Fibroblast of lung (primary cell): Measurements from ENCODE around the gene CNOT2. TPM values are rescaled to one million over a fixed set of nuclear protein-coding genes. Genes with fewer than 3 reads are reported as not detected.

Source experiments
- DNase-seq, 2 donors: peaks; one replicate each; pipeline versions ENCODE4 v3.0.0 to v3.0.0-alpha.2; 2010; ENCODE audit warnings: low read depth in 2 of 2
- H2AFZ ChIP-seq: 2 replicates; pipeline ENCODE4 v1.5.1; 2012; ENCODE audit warnings: low read length, control low read depth, inconsistent platforms
- H3K27ac ChIP-seq: 2 replicates; pipeline ENCODE4 v1.5.1; 2011; ENCODE audit warnings: low read length, control low read depth; ENCODE audit not compliant: insufficient read depth
- H3K27me3 ChIP-seq: 2 replicates; pipeline ENCODE4 v1.5.1; 2011; ENCODE audit warnings: mild to moderate bottlenecking, low read length; ENCODE audit not compliant: control insufficient read depth, insufficient read depth
- H3K36me3 ChIP-seq: 2 replicates; pipeline ENCODE4 v1.5.1; 2011; ENCODE audit warnings: low read length; ENCODE audit not compliant: control insufficient read depth, insufficient read depth
- H3K4me1 ChIP-seq: 2 replicates; pipeline ENCODE4 v1.5.1; 2011; ENCODE audit warnings: low read length; ENCODE audit not compliant: control insufficient read depth, insufficient read depth; ENCODE audit errors: extremely low read depth
- H3K4me2 ChIP-seq: 2 replicates; pipeline ENCODE4 v1.5.1; 2011; ENCODE audit warnings: low read length, control low read depth; ENCODE audit not compliant: insufficient read depth; ENCODE audit errors: extremely low read depth
- H3K4me3 ChIP-seq, 4 experiments: fragments of 200-600 bp in 1 of 4; sonication (generic) in 1 of 4; replicated peaks in 1 of 4; 2 replicates each; pipeline ENCODE4 v1.5.1; 2011 to 2016; ENCODE audit warnings: low read length in 4 of 4, low read depth in 3 of 4, mild to moderate bottlenecking in 3 of 4, control low read depth in 2 of 4, inconsistent platforms in 1 of 4, mixed read lengths in 1 of 4; ENCODE audit not compliant: insufficient read depth in 1 of 4; ENCODE audit errors: control extremely low read depth in 1 of 4
- H3K79me2 ChIP-seq: 2 replicates; pipeline ENCODE4 v1.5.1; 2012; ENCODE audit warnings: mild to moderate bottlenecking, low read length, inconsistent platforms; ENCODE audit not compliant: control insufficient read depth, insufficient read depth
- H3K9ac ChIP-seq: 2 replicates; pipeline ENCODE4 v1.5.1; 2011; ENCODE audit warnings: mild to moderate bottlenecking, low read length, control low read depth; ENCODE audit not compliant: insufficient read depth
- H3K9me3 ChIP-seq: 2 replicates; pipeline ENCODE4 v1.5.1; 2012; ENCODE audit warnings: low read depth, low read length; ENCODE audit not compliant: control insufficient read depth, insufficient read depth
- H4K20me1 ChIP-seq: 2 replicates; pipeline ENCODE4 v1.5.1; 2011; ENCODE audit warnings: low read length; ENCODE audit not compliant: control insufficient read depth, insufficient read depth; ENCODE audit errors: extremely low read depth
- EZH2 ChIP-seq: IDR thresholded peaks from 2 replicates; pipeline ENCODE4 v1.5.1; 2012; ENCODE audit warnings: low read length, control low read depth, mild to moderate bottlenecking; ENCODE audit errors: missing control alignments
- polyA plus RNA-seq, 2 donors: library from polyadenylated mRNA; depleted of rRNA in 1 of 2; stranded (reverse) in 1 of 2; unstranded in 1 of 2; fragments of >200 nt; gene quantifications; 2 replicates each; pipeline ENCODE4 v1.2.1, GENCODE V29; 2011 to 2012; ENCODE audit warnings: missing spikeins in 1 of 2
- total RNA-seq: library from RNA; depleted of rRNA; stranded (reverse); fragments of >200 nt; gene quantifications from 2 replicates; pipeline ENCODE4 v1.2.1, GENCODE V29; 2014
- TF ChIP-seq, protein P1 (sequence below), 2 donors: IDR thresholded peaks in 1 of 2; conservative IDR thresholded peaks in 1 of 2; 1 replicate in 1 of 2; 2 replicates in 1 of 2; pipeline ENCODE4 v1.5.1; 2011 to 2012; ENCODE audit warnings: low read length in 2 of 2, control low read depth in 1 of 2, inconsistent platforms in 1 of 2, low read depth in 1 of 2, mild to moderate bottlenecking in 1 of 2

The CNOT2 gene
- total and polyA plus RNA-seq, 2 donors (not counting 1 experiment from before 2014, with no cell fraction given): 95.2 to 116 TPM

DNA sequence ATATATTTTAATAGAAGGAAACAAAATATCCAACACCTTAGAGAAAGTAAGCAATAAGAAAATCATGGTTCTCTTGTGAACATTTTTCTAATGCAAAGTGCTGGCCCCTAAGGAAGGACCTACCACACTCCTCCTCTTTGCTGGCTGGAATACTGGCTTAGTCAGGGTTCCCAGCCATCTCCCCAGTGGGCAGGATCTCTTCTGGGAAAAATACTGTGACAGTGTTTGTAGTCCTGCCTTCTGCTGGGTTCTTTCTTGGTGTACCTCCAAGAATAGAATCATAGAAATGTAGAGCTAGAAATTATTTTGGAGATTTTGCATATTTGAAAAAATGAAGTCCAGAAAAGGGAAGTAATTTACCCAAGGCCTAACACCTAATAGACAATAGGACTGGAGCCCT, 154.8 kb downstream of the CNOT2 start:
- no peak for DNase-seq
- H3K4me3 ChIP-seq: no peak overlapping the region
- H3K36me3 ChIP-seq: no peaks in the 10 kb centered on the region
- no peaks in the 10 kb centered on the region for H3K27me3 ChIP-seq
- H3K9me3 ChIP-seq: no peaks in the 10 kb centered on the region
- no peak overlapping the region for H2AFZ ChIP-seq
- no peak for TF ChIP-seq EZH2
- TF ChIP-seq, protein P1, sequence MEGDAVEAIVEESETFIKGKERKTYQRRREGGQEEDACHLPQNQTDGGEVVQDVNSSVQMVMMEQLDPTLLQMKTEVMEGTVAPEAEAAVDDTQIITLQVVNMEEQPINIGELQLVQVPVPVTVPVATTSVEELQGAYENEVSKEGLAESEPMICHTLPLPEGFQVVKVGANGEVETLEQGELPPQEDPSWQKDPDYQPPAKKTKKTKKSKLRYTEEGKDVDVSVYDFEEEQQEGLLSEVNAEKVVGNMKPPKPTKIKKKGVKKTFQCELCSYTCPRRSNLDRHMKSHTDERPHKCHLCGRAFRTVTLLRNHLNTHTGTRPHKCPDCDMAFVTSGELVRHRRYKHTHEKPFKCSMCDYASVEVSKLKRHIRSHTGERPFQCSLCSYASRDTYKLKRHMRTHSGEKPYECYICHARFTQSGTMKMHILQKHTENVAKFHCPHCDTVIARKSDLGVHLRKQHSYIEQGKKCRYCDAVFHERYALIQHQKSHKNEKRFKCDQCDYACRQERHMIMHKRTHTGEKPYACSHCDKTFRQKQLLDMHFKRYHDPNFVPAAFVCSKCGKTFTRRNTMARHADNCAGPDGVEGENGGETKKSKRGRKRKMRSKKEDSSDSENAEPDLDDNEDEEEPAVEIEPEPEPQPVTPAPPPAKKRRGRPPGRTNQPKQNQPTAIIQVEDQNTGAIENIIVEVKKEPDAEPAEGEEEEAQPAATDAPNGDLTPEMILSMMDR (conservative IDR thresholded peaks at IDR 0.05 in 1 of 2, IDR thresholded peaks at IDR 0.05 in 1 of 2; ENCODE audit: low read depth in 1 of 2, low read length in 2 of 2): no peak
- H4K20me1 ChIP-seq: no peaks in the 10 kb centered on the region
- H3K27ac ChIP-seq: no peak overlapping the region
- no peak overlapping the region for H3K4me2 ChIP-seq
- H3K79me2 ChIP-seq: no peaks in the 10 kb centered on the region
- H3K4me1 ChIP-seq: no peaks in the 10 kb centered on the region
- no peak overlapping the region for H3K9ac ChIP-seq

DNA sequence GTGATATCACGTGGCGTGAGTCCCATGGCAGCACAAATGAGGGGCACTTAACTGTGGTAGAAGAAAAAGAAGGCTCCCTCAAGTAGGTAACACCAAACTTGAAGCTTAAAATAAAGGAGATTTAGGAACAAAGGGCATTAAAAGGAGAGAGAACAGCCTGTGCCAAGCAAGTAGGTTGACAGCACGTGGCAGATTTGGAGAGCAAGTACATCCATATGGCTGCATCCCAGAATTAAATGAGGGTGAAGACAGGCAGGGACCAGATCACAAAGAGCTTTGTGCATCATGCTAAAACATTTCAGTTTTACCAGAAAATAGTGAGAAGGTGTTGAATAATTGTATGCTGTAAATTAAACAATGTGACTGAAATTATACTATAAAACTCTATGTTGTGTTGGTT, 155.6 kb downstream of the CNOT2 start:
- Histone ChIP-seq H3K4me1 (no peaks in the 10 kb centered on the region), H3K9ac (no peak overlapping the region), H3K9me3 (no peaks in the 10 kb centered on the region), H2AFZ (no peak overlapping the region), H3K27ac (no peak overlapping the region), H4K20me1 (no peaks in the 10 kb centered on the region), H3K27me3 (no peaks in the 10 kb centered on the region), H3K79me2 (no peaks in the 10 kb centered on the region), H3K36me3 (no peaks in the 10 kb centered on the region), H3K4me2 (no peak overlapping the region), H3K4me3 (no peak overlapping the region)
- no peak for DNase-seq
- TF ChIP-seq EZH2: no peak
- TF ChIP-seq, protein P1 (conservative IDR thresholded peaks at IDR 0.05 in 1 of 2, IDR thresholded peaks at IDR 0.05 in 1 of 2; ENCODE audit: low read depth in 1 of 2, low read length in 2 of 2): no peak

DNA sequence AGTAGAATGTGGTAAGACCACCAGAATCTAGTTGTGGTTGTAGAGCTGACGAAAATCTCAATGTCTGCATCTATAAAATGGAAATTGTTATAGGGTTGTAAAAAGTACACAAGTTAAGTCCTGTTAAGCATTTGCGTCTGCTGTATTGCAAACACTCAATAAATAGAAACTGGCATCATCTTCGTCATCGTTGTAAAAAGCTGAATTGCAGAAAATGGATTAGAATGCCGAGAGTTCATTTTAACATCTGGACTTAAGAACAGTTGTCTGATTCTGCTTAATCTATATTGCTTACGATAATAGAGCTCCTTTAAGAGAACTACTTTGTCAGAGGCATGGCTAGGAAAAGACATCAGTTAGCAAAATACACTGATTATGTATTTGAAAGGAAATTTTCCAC, 156.1 kb downstream of the CNOT2 start:
- no peaks in the 10 kb centered on the region for H3K9me3 ChIP-seq
- H3K36me3 ChIP-seq: no peaks in the 10 kb centered on the region
- no peaks in the 10 kb centered on the region for H3K79me2 ChIP-seq
- no peak overlapping the region for H3K4me3 ChIP-seq
- TF ChIP-seq, protein P1 (conservative IDR thresholded peaks at IDR 0.05 in 1 of 2, IDR thresholded peaks at IDR 0.05 in 1 of 2; ENCODE audit: low read depth in 1 of 2, low read length in 2 of 2): no peak
- TF ChIP-seq EZH2: no peak
- no peak overlapping the region for H3K27ac ChIP-seq
- H3K27me3 ChIP-seq: no peaks in the 10 kb centered on the region
- no peaks in the 10 kb centered on the region for H3K4me1 ChIP-seq
- no peak overlapping the region for H2AFZ ChIP-seq
- no peaks in the 10 kb centered on the region for H4K20me1 ChIP-seq
- peak in 1 of 2 donors; percentile 3 for DNase-seq
- H3K4me2 ChIP-seq: no peak overlapping the region
- no peak overlapping the region for H3K9ac ChIP-seq
